ENCODE measurements around the gene CD1B.

CD1B gene

DNA sequence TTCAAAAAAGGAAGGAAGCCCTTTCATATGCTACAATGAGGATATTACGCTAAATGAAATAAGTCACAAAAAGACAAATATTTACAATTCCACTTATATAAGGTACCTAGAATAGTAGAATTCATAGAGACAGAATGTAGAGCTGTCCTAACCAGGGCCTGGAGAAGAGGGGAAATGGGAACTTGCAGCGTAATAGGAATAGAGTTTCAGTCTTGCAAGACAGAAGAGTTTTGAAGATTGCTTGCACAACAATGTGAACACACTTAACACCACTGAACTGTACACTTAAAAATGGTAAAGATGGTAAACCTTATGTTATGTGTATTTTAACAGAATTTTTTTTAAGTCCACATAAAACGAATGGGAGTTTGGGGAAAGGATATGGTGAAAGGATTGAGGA lies 2.9 kb downstream of the CD1B start:
- POLR2A ChIA-PET = no interaction called here
- CTCF ChIA-PET = interaction anchor here (0.5 to 0.7 kb wide), 2 partner anchors 69 to 800 kb away, joined by 4 to 5 read pairs; no protein-coding TSS in a partner anchor
- Histone ChIP-seq H3K36me3 (ENCODE audit: control insufficient read depth in 2 of 2, insufficient read depth in 1 of 2, low read length in 2 of 2) (no peaks in the 10 kb centered on the region), H3K4me1 (ENCODE audit: control insufficient read depth, insufficient read depth, low read length) (no peaks in the 10 kb centered on the region), H3K4me3 (ENCODE audit: low read depth, low read length) (no peak overlapping the region), H3K9me3 (ENCODE audit: control insufficient read depth, insufficient read depth, low read depth, low read length) (no peaks in the 10 kb centered on the region), H3K27ac (ENCODE audit: extremely low read depth, low read depth, low read length) (no peak overlapping the region)
- TF ChIP-seq ZFP41 (tag by site-specific recombination; IDR thresholded peaks at IDR 0.05; ENCODE audit: borderline replicate concordance) (no peak), ZNF155 (tag by site-specific recombination; IDR thresholded peaks at IDR 0.05) (no peak), REPIN1 (tag by site-specific recombination; IDR thresholded peaks at IDR 0.05; ENCODE audit: low read depth) (no peak), ZNF792 (tag by site-specific recombination; IDR thresholded peaks at IDR 0.05) (no peak), ZNF184 (tag by site-specific recombination; IDR thresholded peaks at IDR 0.05) (no peak), ZNF175 (tag by site-specific recombination; IDR thresholded peaks at IDR 0.05) (no peak), EGR2 (tag by site-specific recombination; IDR thresholded peaks at IDR 0.05; ENCODE audit: low read depth) (no peak), ZNF114 (tag by site-specific recombination; IDR thresholded peaks at IDR 0.05) (no peak), OSR2 (tag by site-specific recombination; IDR thresholded peaks at IDR 0.05) (no peak), ZFP3 (tag by site-specific recombination; IDR thresholded peaks at IDR 0.05; ENCODE audit: low read depth) (no peak)

DNA sequence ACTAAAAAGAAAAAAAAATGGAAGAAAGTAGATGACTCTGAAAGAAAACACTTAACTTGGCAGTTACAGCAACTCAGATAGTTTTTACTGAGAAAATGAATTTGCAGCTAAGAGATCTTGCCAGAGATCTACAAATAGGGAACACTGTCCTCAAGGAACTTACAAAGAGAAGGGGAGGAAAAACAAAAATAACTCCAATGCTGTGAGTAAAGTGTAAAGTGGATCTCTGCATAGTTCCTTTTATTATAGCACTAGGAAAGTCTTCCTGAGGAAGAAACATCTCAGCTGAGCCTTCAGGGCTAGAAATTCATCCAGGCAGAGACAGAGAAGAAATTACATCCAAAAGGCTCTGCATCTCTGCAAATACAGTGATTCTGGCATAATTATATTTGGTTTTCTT lies 3.9 kb downstream of the CD1B start:
- H3K36me3 ChIP-seq (ENCODE audit: control insufficient read depth in 2 of 2, insufficient read depth in 1 of 2, low read length in 2 of 2) = no peaks in the 10 kb centered on the region
- no peak overlapping the region for H3K27ac ChIP-seq (ENCODE audit: extremely low read depth, low read depth, low read length)
- no peak for TF ChIP-seq ZNF585B (tag by site-specific recombination; IDR thresholded peaks at IDR 0.05)
- TF ChIP-seq ZNF214 (tag by site-specific recombination; IDR thresholded peaks at IDR 0.05; ENCODE audit: borderline replicate concordance) = no peak
- TF ChIP-seq ZNF776 (tag by site-specific recombination; IDR thresholded peaks at IDR 0.05; ENCODE audit: borderline replicate concordance) = no peak
- H3K4me1 ChIP-seq (ENCODE audit: control insufficient read depth, insufficient read depth, low read length) = no peaks in the 10 kb centered on the region
- no peak overlapping the region for H3K4me3 ChIP-seq (ENCODE audit: low read depth, low read length)
- H3K9me3 ChIP-seq (ENCODE audit: control insufficient read depth, insufficient read depth, low read depth, low read length) = no peaks in the 10 kb centered on the region
- ChIA-PET CTCF (interaction anchor here (0.7 kb wide), 1 partner anchor 799 kb away, joined by 4 read pairs; no protein-coding TSS in a partner anchor), POLR2A (no interaction called here)

GRCh38 chr1:158324395-158324794 lies 6.9 kb downstream of the CD1B start:
- H3K36me3 ChIP-seq (ENCODE audit: control insufficient read depth in 2 of 2, insufficient read depth in 1 of 2, low read length in 2 of 2) = no peaks in the 10 kb centered on the region
- ChIA-PET POLR2A (no interaction called here), CTCF (no interaction called here)
- H3K4me1 ChIP-seq (ENCODE audit: control insufficient read depth, insufficient read depth, low read length) = no peaks in the 10 kb centered on the region
- H3K27ac ChIP-seq (ENCODE audit: extremely low read depth, low read depth, low read length) = no peak overlapping the region
- H3K9me3 ChIP-seq (ENCODE audit: control insufficient read depth, insufficient read depth, low read depth, low read length) = no peaks in the 10 kb centered on the region
- H3K4me3 ChIP-seq (ENCODE audit: low read depth, low read length) = no peak overlapping the region
- no peak for TF ChIP-seq ZNF266 (tag by site-specific recombination; IDR thresholded peaks at IDR 0.05; ENCODE audit: low read depth)
- TF ChIP-seq PRDM2 (tag by site-specific recombination; IDR thresholded peaks at IDR 0.05; ENCODE audit: borderline replicate concordance) = no peak
- TF ChIP-seq ZNF830 (tag by site-specific recombination; IDR thresholded peaks at IDR 0.05; ENCODE audit: low read depth) = no peak
- TF ChIP-seq BCL6B (tag by site-specific recombination; IDR thresholded peaks at IDR 0.05) = no peak
- TF ChIP-seq ZBTB44 (tag by site-specific recombination; IDR thresholded peaks at IDR 0.05) = no peak
- TF ChIP-seq ZNF48 (tag by site-specific recombination; IDR thresholded peaks at IDR 0.05) = no peak
- TF ChIP-seq ZBTB48 (tag by site-specific recombination; IDR thresholded peaks at IDR 0.05) = no peak
- TF ChIP-seq, protein P1, sequence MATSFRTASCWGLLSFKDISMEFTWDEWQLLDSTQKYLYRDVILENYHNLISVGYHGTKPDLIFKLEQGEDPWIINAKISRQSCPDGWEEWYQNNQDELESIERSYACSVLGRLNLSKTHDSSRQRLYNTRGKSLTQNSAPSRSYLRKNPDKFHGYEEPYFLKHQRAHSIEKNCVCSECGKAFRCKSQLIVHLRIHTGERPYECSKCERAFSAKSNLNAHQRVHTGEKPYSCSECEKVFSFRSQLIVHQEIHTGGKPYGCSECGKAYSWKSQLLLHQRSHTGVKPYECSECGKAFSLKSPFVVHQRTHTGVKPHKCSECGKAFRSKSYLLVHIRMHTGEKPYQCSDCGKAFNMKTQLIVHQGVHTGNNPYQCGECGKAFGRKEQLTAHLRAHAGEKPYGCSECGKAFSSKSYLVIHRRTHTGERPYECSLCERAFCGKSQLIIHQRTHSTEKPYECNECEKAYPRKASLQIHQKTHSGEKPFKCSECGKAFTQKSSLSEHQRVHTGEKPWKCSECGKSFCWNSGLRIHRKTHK (tag by site-specific recombination; IDR thresholded peaks at IDR 0.05) = no peak
- TF ChIP-seq ZNF501 (tag by site-specific recombination; IDR thresholded peaks at IDR 0.05) = no peak

Measured in HEK293 (cell line).